Activated CD8-positive, alpha-beta memory T cell treated with anti-CD3 and anti-CD28 coated beads, Interleukin-2, amount 50 U/mL, for 24 hours (primary cell): ENCODE results near the gene CELF2.
"Not testable (repeated sequence)": the region's sequence is repeated elsewhere in the genome, so short reads cannot be mapped to it uniquely, and the experiment has no call there.

Source experiments
- DNase-seq: peaks from one replicate; pipeline ENCODE4 v3.0.0-alpha.2; 2020; ENCODE audit errors: extremely low read depth

CELF2 gene

DNA sequence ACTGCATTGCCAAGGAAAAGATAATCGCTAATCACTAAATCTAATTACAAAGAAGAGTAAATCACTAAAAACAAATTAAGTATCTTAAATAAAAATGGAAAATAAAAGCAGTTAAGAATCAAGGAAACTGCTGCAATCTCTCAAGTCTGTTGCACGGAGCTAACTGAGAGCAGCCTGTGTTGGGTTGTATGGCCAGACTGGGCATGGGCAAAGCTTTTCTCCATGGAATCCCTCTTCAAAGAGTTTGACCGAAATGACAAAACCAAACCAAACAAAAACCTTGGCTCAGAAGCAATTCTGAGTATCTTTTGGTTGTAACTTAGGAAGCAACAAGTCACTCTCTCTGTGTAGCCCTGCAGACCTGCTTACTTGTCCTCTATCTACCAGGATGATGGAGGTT lies 78.8 kb downstream of the CELF2 start:
- DNase-seq = no peak

DNA sequence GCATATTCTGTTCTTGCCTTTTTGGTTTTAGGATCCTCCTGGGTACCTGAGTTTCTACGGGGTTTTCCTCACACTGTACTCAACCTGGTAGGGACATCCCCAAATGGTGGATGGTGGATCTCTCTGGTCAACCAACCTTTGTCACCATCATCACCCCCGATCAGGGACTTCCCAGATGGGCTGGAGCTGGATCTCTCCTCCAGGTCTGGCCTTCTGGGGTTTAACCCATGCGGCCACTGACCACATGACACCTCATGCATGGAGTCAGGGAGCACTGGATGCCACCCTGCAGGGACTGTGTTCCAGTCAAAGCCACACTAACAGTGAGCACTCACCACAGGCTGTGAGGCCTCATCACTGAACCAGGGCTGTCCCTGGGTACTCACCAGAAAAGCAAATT lies 80.0 kb downstream of the CELF2 start:
- no peak for DNase-seq

DNA sequence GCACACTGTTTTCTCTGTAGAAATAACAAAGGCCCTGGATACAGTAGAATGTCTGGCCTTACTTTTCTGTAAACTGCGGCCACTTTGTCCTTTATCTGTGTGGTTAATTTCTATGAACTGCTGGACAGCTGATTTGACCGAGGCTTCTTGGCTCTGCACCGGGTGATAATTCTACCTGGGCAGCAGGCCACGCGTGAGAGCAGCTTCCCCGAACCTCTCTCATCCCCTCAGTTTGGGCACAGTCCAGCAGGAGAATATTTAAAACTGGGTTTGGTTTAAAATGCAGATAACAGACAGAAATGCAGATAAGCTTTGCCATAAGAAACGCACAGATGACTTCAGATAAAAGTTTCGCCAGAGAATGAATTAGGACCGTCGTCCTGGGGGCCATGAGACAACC lies 81.0 kb downstream of the CELF2 start:
- no peak for DNase-seq

DNA sequence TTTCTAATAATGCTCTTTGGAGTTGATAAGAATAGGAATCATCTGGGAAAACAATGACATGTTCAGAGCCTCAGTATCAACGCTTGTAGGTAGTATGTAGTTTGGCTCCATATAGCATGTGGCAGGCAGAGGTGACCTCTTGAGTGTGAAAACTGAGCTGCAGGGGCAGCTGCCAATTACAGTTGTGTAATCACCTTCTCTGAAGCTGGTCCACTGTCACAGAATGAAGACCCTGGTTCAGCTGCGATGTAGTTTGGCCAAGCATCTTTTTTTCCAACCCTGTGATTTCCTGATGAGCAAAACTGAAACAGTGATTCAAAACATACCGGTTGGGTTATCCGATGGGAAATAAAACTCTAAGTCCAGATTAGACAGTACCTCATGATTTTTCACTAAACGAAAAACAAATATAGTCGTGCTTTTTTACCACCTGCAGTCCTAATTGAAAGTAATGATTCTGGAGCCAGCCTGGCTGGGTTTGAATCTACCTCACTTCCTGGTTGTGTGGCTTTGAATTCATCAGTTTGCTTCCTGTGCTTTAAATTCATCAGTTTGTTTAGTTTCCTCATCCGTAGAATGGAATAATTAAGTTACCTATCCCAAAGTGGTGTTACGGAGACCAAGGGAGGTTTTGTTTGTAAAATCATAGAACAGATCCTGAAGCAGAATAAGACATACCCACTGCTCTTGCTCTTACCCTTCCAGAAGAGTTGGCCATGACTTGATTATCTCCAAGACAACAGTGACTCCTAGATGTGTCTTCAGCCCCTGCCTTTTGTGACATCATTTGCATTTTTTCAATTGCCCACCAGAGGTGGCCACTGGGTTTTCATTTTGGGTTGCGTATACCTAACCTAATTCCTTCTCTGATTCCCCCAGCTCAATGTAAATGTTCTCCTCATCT lies 87.4 kb downstream of the CELF2 start:
- no peak for DNase-seq

- no peak for DNase-seq
Measured at GRCh38 chr10:11105676-11106004, 88.0 kb downstream of the CELF2 start.

GRCh38 chr10:11106621-11107374 lies 89.1 kb downstream of the CELF2 start:
- DNase-seq = no peak

DNA sequence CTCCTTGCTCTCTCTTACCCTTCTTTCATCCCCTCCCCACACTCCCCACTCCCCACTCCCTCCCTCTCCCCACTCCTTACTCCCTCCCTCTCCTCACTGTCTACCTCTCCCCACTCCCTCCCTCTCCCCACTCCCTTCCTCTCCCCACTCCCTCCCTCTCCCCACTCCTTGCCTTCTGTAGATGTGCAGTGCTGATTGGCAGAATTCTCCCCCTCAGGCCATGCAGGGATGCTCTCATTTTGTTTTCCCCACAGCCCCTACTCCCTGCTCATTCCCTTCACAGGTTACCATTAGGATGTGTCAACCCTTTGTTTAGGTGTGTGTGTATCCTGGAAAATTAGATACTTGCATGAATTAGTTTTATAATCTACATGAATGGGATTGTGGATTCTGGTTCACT lies 90.3 kb downstream of the CELF2 start:
- no peak for DNase-seq

DNA sequence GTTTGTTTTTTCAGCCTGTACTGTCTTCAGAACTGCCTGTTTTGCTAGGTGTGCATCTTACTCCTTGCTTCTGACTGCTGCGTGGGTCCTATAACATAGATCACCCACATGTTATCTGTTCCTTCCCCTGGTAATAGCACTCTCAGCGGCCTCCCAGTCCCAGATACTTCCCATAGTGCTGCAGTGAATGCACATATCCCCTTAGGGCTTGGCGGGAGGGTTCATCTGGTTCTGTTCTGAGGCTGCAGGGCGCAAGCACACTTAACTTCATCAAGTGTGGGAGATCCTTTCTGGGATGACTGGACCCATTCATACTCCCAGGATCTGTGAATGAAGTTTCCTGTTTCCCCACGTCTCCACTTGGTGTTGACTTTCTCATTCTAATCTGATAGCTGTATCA lies 90.7 kb downstream of the CELF2 start:
- no peak for DNase-seq

- DNase-seq = no peak
Measured at GRCh38 chr10:11109590-11109989, 91.9 kb downstream of the CELF2 start.

GRCh38 chr10:11110539-11110938 lies 92.9 kb downstream of the CELF2 start:
- no peak for DNase-seq

- no peak for DNase-seq
Measured at GRCh38 chr10:11111490-11111889, 93.8 kb downstream of the CELF2 start.

DNA sequence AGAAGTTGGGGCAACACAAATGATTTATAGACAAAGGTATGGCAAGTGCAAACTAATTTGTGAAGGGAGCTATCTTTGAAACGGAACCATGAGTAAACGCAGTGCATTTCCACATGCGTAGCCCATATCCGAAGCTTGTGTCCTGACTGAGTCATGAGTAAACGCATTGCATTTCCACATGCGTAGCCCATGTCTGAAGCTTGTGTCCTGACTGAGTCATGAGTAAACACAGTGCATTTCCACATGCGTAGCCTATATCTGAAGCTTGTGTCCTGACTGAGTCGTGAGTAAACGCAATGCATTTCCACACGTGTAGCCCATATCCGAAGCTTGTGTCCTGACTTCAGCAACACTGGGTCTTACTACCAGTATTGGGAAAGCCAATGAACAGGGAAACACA lies 95.0 kb downstream of the CELF2 start:
- DNase-seq = no peak

- no peak for DNase-seq
Measured at GRCh38 chr10:11113156-11113555, 95.5 kb downstream of the CELF2 start.

- DNase-seq = no peak
Measured at GRCh38 chr10:11114269-11114668, 96.6 kb downstream of the CELF2 start.

DNA sequence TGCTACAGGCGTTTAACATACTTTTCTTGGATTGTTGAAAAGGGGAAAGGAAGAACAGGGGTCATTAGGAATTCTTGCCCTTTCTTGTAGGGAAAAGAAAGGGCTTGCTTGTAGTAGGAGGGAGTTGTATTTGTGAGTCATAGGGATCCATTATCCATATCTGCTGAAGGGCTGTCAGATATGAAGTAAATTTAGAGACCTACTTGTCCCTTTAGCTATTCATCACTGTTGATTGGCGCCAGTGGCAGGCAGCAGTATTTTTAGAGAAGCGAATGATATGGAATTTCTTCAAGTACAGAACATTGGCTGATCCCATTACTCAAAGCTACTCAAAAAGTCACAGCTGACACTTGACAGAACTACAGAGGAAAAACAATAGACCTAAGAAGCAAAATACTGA lies 97.7 kb downstream of the CELF2 start:
- no peak for DNase-seq

GRCh38 chr10:11116361-11116760 lies 98.7 kb downstream of the CELF2 start:
- no peak for DNase-seq

- DNase-seq = no peak
Measured at GRCh38 chr10:11116817-11117216, 99.1 kb downstream of the CELF2 start.

DNA sequence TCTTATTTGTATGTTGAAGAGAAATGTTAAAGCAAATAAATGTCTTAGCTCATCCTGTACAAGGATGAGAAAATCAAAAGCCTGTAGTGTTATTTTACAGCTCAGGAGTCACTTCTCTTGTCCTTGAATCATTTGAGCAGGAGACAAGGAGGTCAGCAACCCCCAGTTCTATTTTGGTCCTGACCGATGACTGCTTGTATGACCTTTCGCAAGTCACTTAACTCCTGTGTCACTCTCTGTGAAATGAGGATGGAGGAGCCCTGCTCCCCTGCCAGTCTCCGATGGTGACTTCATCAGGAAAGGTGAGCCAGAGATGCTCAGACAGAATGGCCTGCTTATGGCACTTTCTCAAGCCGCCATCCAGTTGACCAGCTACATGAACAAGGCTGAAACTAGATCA lies 101.0 kb downstream of the CELF2 start:
- DNase-seq = no peak

- DNase-seq = no peak
Measured at GRCh38 chr10:11119843-11120242, 102.2 kb downstream of the CELF2 start.

DNA sequence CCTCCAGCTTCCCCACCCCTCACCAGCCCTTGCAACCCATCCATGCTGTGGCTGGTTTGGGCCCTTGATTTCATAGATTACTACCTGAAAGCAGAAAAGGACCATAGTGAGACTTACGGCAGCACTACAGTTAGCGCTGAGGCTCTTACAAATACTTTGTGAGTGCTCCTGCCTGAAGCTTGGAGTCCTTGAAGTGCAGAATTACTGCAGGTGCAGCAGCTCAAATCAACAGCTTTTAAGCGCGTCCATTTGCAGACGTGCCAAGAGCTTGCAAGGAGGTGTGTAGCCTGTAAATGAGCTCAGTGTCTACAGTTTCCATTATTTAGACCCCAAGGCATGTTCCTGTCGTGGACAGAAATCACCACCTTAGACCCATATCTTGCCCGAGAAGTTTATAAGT lies 103.0 kb downstream of the CELF2 start:
- no peak for DNase-seq

GRCh38 chr10:11123892-11124291 lies 106.2 kb downstream of the CELF2 start:
- not testable (repeated sequence) for DNase-seq

GRCh38 chr10:11125004-11125403 lies 107.3 kb downstream of the CELF2 start:
- no peak for DNase-seq

GRCh38 chr10:11127017-11127416 lies 109.3 kb downstream of the CELF2 start:
- not testable (repeated sequence) for DNase-seq
